SK-N-SH treated with all-trans-retinoic acid at 6 μM for 48 hours (cell line): ENCODE results near the gene INSL3.
"Not testable (repeated sequence)": the region's sequence is repeated elsewhere in the genome, so short reads cannot be mapped to it uniquely, and the experiment has no call there.

Experiments used
- ATAC-seq: fragments of 200-7000 bp; cut with Tn5 transposase; 3 replicates; pipeline ENCODE4 v1.9.1; 2020; ENCODE audit warnings: mild to moderate bottlenecking, moderate library complexity
- ARNTL ChIP-seq: fragments of 450-650 bp; formaldehyde crosslinking; IDR thresholded peaks from 2 replicates; pipeline ENCODE4 v1.5.0; 2020; ENCODE audit warnings: low read depth, mild to moderate bottlenecking, moderate library complexity, borderline replicate concordance
- CSDC2 ChIP-seq: fragments of 250-450 bp; sonication (Bioruptor Pico); IDR thresholded peaks from 2 replicates; pipeline ENCODE4 v1.5.0; 2020; ENCODE audit warnings: mild to moderate bottlenecking, moderate library complexity
- CSRNP3 ChIP-seq: fragments of 250-450 bp; sonication (Bioruptor Pico); IDR thresholded peaks from 2 replicates; pipeline ENCODE4 v1.5.1; 2021; ENCODE audit warnings: mild to moderate bottlenecking, moderate library complexity
- ESRRG ChIP-seq: fragments of 250-450 bp; sonication (Bioruptor Pico); IDR thresholded peaks from 2 replicates; pipeline ENCODE4 v1.6.1; 2021; ENCODE audit warnings: mild to moderate bottlenecking
- GLIS3 ChIP-seq: fragments of 250-450 bp; sonication (Bioruptor Pico); IDR thresholded peaks from 2 replicates; pipeline ENCODE4 v1.5.0; 2020; ENCODE audit warnings: mild to moderate bottlenecking, moderate library complexity
- ISL1 ChIP-seq: fragments of 250-450 bp; sonication (Bioruptor Pico); IDR thresholded peaks from 2 replicates; pipeline ENCODE4 v2.1.2; 2022; ENCODE audit warnings: mild to moderate bottlenecking, moderate library complexity
- OSR1 ChIP-seq: fragments of 250-450 bp; sonication (Bioruptor Pico); IDR thresholded peaks from 2 replicates; pipeline ENCODE4 v1.8.0; 2022; ENCODE audit warnings: moderate library complexity, mild to moderate bottlenecking, inconsistent platforms
- PATZ1 ChIP-seq: fragments of 250-450 bp; sonication (Bioruptor Pico); IDR thresholded peaks from 2 replicates; pipeline ENCODE4 v1.8.0; 2020; ENCODE audit warnings: mild to moderate bottlenecking, moderate library complexity, borderline replicate concordance
- POU6F1 ChIP-seq: fragments of 250-450 bp; sonication (Bioruptor Pico); IDR thresholded peaks from 2 replicates; pipeline ENCODE4 v1.8.0; 2021; ENCODE audit warnings: low read depth, mild to moderate bottlenecking, moderate library complexity, borderline replicate concordance
- PPARA ChIP-seq: fragments of 250-450 bp; sonication (Bioruptor Pico); IDR thresholded peaks from 2 replicates; pipeline ENCODE4 v1.5.0; 2020; ENCODE audit warnings: mild to moderate bottlenecking, borderline replicate concordance
- SNAI2 ChIP-seq: fragments of 250-450 bp; sonication (Bioruptor Pico); IDR thresholded peaks from 2 replicates; pipeline ENCODE4 v1.5.0; 2020; ENCODE audit warnings: mild to moderate bottlenecking, moderate library complexity
- TCF4 ChIP-seq: fragments of 250-450 bp; sonication (Bioruptor Pico); IDR thresholded peaks from 2 replicates; pipeline ENCODE4 v1.8.0; 2021; ENCODE audit warnings: mild to moderate bottlenecking, moderate library complexity, borderline replicate concordance
- TOX ChIP-seq: fragments of 250-450 bp; sonication (Bioruptor Pico); IDR thresholded peaks from 2 replicates; pipeline ENCODE4 v1.8.0; 2021; ENCODE audit warnings: mild to moderate bottlenecking, moderate library complexity, borderline replicate concordance
- TSHZ2 ChIP-seq: fragments of 250-450 bp; sonication (Bioruptor Pico); IDR thresholded peaks from 2 replicates; pipeline ENCODE4 v1.5.0; 2020; ENCODE audit warnings: mild to moderate bottlenecking, moderate library complexity
- ZC3H10 ChIP-seq: fragments of 250-450 bp; sonication (Bioruptor Pico); IDR thresholded peaks from 2 replicates; pipeline ENCODE4 v1.5.1; 2021; ENCODE audit warnings: mild to moderate bottlenecking, moderate library complexity
- ZFP3 ChIP-seq: fragments of 250-450 bp; sonication (Bioruptor Pico); IDR thresholded peaks from 2 replicates; pipeline ENCODE4 v1.5.0; 2020; ENCODE audit warnings: mild to moderate bottlenecking, moderate library complexity
- ZFP30 ChIP-seq: fragments of 450-650 bp; formaldehyde crosslinking; IDR thresholded peaks from 2 replicates; pipeline ENCODE4 v1.5.0; 2022; ENCODE audit warnings: mild to moderate bottlenecking, moderate library complexity
- ZNF565 ChIP-seq: fragments of 450-650 bp; formaldehyde crosslinking; conservative IDR thresholded peaks from 2 replicates; pipeline ENCODE4 v1.5.0; 2020; ENCODE audit warnings: low read depth, mild to moderate bottlenecking, moderate library complexity
- ZNF70 ChIP-seq: fragments of 450-650 bp; formaldehyde crosslinking; IDR thresholded peaks from 2 replicates; pipeline ENCODE4 v1.5.0; 2020; ENCODE audit warnings: mild to moderate bottlenecking, moderate library complexity
- ZNF8 ChIP-seq: fragments of 450-650 bp; formaldehyde crosslinking; IDR thresholded peaks from 2 replicates; pipeline ENCODE4 v1.5.0; 2020; ENCODE audit warnings: mild to moderate bottlenecking, moderate library complexity

Gene INSL3

GRCh38 chr19:17787274-17787913 is 33.9 kb downstream of the INSL3 start:
- ATAC-seq = no peak

GRCh38 chr19:17784201-17785008 is 36.9 kb downstream of the INSL3 start:
- TF ChIP-seq ZNF565 (CRISPR knock-in tag) = no peak
- TF ChIP-seq ZNF8 (CRISPR knock-in tag) = no peak
- TF ChIP-seq TCF4 (CRISPR knock-in tag) = no peak
- TF ChIP-seq ZNF70 (CRISPR knock-in tag) = no peak
- TF ChIP-seq SNAI2 (CRISPR knock-in tag) = no peak
- no peak for TF ChIP-seq TSHZ2 (CRISPR knock-in tag)
- no peak for TF ChIP-seq CSRNP3 (CRISPR knock-in tag)
- no peak for TF ChIP-seq ZFP3 (CRISPR knock-in tag)
- no peak for TF ChIP-seq PPARA (CRISPR knock-in tag)
- TF ChIP-seq ESRRG = no peak
- TF ChIP-seq TOX (CRISPR knock-in tag) = no peak
- TF ChIP-seq POU6F1 = no peak
- no peak for TF ChIP-seq ISL1 (CRISPR knock-in tag)
- TF ChIP-seq OSR1 (CRISPR knock-in tag) = no peak
- no peak for TF ChIP-seq GLIS3 (CRISPR knock-in tag)
- TF ChIP-seq CSDC2 = no peak
- TF ChIP-seq ZFP30 (CRISPR knock-in tag) = no peak
- TF ChIP-seq ARNTL (CRISPR knock-in tag) = no peak
- peak; percentile 80 for ATAC-seq

More at GRCh38 chr19:17787274-17787913, 33.9 kb downstream of the INSL3 start:
- TF ChIP-seq ZC3H10 (CRISPR knock-in tag) (no peak), ZNF565 (CRISPR knock-in tag) (no peak), ESRRG (no peak), GLIS3 (CRISPR knock-in tag) (no peak), CSRNP3 (CRISPR knock-in tag) (no peak), PATZ1 (CRISPR knock-in tag) (no peak)

GRCh38 chr19:17783721-17784120 is 37.6 kb downstream of the INSL3 start:
- ATAC-seq = not testable (repeated sequence)
